Endometrium (tissue), 2 donors: ENCODE measurements around the gene GCSH.

Source experiments
- FAIRE-seq: peaks from 2 replicates; lab custom pipeline; 2012; peaks lifted over from hg19 to GRCh38; lab: Jason Lieb, UNC
- donor health status: control.
- donor health status: control.

The GCSH gene

DNA sequence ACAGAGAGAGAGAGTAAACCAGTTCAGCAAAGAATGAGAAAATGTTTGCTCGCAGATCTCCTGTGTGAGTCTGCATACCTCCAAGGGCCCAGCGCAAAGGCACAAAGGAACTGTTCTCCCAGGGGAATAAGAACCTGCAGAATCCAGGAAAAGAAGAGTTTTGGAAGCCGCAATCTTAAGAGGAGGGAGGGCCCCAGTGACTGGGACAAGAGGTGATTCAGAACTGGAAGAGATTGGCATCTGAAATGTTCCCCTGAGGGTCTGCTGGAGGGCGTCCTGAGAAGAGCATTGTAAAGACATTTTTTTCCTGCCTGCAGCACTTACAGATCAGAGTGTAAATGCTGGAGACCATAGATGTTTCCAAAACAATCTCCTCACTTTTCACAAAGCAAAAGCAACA lies 54.5 kb downstream of the GCSH start:
- FAIRE-seq: no peak

- FAIRE-seq: no peak
Observed at GRCh38 chr16:81040842-81041241, 55.4 kb downstream of the GCSH start.

- no peak for FAIRE-seq
Observed at GRCh38 chr16:81040131-81040530, 56.1 kb downstream of the GCSH start.

DNA sequence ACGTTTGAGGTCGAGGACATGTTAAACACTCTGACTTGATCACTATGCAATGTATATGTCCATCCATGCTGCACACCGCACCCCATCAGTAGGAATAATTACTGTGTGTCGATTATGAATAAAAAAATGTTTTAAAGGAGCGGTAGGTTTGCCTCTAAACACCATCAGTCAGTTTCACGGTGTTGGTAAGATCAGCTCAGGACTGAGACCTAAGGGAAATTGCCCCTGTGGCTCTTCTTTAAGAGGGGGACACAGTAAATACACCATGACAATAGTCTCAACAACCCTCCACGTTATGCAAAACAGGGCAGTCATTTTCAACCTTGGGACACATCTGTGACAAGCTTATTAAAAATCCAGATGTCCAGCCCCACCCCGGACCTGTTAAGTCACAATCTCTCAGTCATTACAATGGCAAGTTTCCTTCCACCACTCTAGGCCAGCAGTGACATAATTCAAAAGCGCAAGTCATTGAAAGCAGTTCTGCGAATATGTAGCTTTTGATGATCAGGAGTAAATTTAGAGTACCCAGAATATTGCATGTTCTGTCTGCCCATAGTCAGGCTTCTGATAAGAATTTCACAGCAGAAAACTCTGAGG lies 59.3 kb downstream of the GCSH start:
- no peak for FAIRE-seq

DNA sequence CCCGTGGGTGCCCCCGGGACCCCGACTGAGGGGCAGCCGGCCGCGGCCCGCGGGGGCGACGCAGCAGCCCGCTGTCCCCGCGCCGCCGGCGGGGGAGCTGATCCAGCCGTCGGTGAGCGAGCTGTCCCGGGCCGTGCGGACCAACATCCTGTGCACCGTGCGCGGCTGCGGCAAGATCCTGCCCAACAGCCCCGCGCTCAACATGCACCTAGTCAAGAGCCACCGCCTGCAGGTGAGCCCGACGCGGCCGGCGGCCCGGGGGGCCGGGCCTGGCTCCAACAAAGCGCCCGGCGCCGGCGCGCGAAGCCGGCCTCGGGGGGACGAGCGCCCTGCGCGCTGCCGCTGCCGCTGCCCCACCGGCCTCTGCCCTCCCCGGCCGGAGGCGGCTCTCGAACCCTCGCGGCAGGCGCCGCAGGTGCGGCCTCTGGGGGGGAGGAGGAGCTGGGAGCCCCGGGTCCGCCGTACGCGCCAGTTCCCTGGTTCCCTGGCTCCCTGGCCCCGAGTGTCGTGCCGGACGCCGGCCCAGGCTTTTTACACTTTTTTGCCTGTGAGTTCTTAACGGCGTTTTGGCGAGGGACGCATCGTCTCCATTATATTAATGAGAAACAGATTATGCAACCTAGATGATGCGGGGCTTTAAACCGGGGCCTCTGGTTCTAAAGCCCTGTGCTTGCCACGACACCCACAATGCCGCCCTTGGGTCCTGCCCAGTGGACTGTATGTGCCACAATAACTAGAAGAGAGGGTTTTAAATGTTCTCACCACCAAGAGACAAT lies 60.0 kb downstream of the GCSH start:
- FAIRE-seq: no peak

DNA sequence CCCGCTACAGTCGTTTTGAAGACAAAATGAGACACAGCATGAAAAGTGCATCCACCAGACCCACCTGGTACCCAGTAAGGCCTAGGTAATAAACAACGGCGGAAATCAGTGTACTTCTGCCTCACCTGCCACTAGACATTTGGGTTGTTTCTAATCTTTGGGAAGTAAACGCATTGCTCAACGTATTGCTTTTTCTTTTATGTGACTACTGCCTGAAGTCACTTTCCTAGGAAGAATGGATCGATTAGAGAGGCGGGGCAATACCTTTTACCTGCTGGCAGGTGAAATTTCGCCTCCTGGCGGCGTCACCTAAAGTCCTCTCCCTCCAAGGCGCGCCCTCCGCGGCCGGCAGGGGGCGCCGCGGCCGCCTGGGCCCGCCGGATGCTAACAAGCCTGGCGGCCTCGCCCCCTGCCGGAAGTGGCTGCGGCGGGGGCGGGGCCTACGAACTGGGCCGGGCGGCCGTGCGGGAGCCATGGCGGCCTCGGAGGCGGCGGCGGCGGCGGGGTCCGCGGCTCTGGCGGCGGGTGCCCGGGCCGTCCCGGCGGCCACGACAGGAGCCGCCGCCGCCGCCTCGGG lies 60.7 kb downstream of the GCSH start, which contains the start of gene ATMIN:
Gene ATMIN, plus strand, starts transcription at position 445 of the 577 bp plus-strand sequence. Its CDS starts 29 bp downstream, at position 474.
- no peak for FAIRE-seq
